ENCODE measurements around the gene TGFBRAP1.

Gene TGFBRAP1

DNA sequence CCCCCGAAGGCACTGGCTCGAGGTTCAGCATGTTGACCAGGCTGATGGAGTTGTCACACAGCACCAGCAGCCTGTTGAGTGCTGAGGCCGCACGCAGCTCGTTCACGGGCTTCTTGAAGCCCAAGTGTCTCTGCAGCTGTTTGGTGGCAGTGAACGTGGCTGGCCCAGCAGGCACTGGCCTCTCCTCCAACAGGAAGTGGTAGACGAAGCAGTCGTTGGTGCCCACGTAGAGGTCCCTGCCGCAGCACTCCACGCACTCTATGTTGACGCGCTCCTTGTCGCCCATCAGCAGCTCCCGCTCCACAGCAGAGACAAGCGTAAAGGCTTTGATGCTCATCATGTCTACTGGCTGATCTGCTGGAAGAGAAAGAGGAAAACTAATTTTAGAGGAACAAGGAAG, 21.6 kb downstream of the TGFBRAP1 start:
- no peak for FAIRE-seq
- DNase-seq (ENCODE audit: insufficient read length), result no peak
- TF ChIP-seq POLR2A (IDR thresholded peaks at IDR 0.05; ENCODE audit: low read depth, low read length), result no peak
- TF ChIP-seq TAF1 (IDR thresholded peaks at IDR 0.05; ENCODE audit: borderline replicate concordance, low read depth, low read length), result no peak
- no peak for TF ChIP-seq POLR2AphosphoS5 (IDR thresholded peaks at IDR 0.05; ENCODE audit: low read depth, low read length)

DNA sequence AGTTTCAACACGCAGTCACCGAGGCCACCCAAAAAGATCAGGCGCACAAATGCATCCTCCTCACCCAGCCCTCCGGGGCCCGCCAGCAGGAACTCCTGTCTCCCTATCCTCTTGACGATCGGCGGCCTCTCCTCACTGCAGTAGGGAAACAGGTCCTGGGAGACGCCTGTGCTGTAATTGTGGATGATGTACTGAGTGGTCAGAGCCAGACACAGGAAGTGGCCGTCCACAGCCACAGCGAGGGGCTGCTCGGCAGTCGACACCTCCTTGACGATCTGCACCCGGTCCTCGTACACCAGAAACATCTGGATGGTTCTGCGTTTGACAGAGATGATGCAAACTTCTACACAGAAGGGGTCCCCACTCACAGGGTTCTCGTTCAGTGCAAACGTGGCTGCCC, 22.0 kb downstream of the TGFBRAP1 start:
- TF ChIP-seq TAF1 (IDR thresholded peaks at IDR 0.05; ENCODE audit: borderline replicate concordance, low read depth, low read length) (no peak), POLR2AphosphoS5 (IDR thresholded peaks at IDR 0.05; ENCODE audit: low read depth, low read length) (no peak), POLR2A (IDR thresholded peaks at IDR 0.05; ENCODE audit: low read depth, low read length) (no peak)
- FAIRE-seq (no peak), DNase-seq (ENCODE audit: insufficient read length) (no peak)

DNA sequence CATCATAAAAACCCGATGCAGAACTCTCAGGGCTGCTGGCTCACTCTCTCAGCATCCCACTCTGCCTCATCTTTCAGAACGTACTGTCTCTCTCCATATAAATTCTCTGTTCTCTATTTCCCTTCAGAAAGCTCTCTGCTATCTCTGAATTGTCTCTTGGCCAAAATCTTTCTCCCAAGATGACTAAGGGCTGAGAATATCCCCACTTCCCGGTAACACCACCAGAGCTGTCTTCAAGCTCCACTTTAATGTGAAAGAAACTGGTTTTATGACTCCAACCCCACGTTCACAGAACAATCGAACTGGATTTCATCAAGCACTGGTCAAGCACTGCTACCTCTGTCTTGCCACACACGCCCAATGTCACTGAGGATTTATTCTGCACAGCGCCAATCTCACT, 22.4 kb downstream of the TGFBRAP1 start:
- FAIRE-seq (no peak), DNase-seq (ENCODE audit: insufficient read length) (no peak)
- TF ChIP-seq POLR2AphosphoS5 (IDR thresholded peaks at IDR 0.05; ENCODE audit: low read depth, low read length), result no peak
- TF ChIP-seq POLR2A (IDR thresholded peaks at IDR 0.05; ENCODE audit: low read depth, low read length), result no peak

DNA sequence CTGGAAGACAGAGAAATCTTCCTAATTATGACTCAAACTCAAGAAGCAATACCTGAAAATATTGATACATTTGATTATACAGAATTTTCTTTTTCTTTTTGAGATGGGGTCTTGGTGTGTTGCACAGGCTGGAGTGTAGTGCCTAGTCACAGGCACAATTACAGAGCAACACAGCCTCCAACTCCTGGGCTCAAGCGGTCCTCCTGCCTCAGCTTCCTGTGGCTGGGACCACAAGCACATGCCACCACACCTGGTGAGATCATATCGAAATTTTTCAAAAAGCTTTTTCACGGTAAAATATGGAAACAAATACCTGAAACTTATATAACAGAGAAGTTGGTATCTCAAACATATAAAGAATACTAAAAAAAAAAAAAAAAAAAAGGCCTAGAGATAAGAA, 27.9 kb downstream of the TGFBRAP1 start:
- TF ChIP-seq TAF1 (IDR thresholded peaks at IDR 0.05; ENCODE audit: borderline replicate concordance, low read depth, low read length) (no peak), POLR2AphosphoS5 (IDR thresholded peaks at IDR 0.05; ENCODE audit: low read depth, low read length) (no peak), POLR2A (IDR thresholded peaks at IDR 0.05; ENCODE audit: low read depth, low read length) (no peak)
- FAIRE-seq (no peak), DNase-seq (ENCODE audit: insufficient read length) (no peak)

DNA sequence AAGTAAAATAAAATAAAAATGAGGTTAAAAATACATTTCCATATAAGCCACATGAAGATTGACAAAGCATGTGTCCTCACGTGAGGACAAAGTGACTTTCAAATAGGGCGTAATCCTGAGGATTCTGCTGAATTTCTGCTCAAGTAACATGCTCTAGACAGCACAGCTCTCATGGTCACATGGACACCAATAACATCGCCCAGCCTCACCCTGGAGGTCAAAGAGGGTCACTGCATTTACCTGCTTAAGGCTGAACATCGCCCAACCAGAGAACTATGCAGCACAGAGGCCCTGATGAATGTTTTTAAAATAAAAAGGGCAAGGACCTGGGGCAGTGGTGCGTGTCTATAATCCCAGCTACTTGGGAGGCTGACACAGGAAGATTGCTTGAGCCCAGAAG, 30.2 kb downstream of the TGFBRAP1 start:
- FAIRE-seq (no peak), DNase-seq (ENCODE audit: insufficient read length) (no peak)

DNA sequence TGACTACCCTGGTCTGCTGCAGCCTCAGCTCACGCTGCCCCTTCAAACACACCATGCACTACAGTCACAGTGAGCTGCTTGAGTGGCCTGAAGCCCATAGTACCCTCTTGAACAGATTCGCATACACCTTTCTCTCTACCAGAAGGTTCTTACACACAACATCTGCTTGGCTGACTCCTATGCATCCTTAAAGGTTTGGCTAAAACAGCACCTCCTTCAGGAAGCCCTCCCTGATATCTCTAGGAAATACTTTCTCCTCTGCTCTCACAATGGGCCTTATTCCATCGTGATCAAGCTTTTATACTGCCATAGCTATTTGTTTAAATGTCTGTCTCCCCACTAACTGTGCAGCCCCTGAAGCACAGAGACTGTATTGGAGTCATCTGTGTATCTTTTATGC, 31.5 kb downstream of the TGFBRAP1 start:
- FAIRE-seq, result no peak
- no peak for TF ChIP-seq POLR2AphosphoS5 (IDR thresholded peaks at IDR 0.05; ENCODE audit: low read depth, low read length)
- TF ChIP-seq POLR2A (IDR thresholded peaks at IDR 0.05; ENCODE audit: low read depth, low read length), result no peak
- TF ChIP-seq TAF1 (IDR thresholded peaks at IDR 0.05; ENCODE audit: borderline replicate concordance, low read depth, low read length), result no peak
- DNase-seq (ENCODE audit: insufficient read length), result no peak

More for the DNA sequence above, 30.2 kb downstream of the TGFBRAP1 start:
- TF ChIP-seq POLR2A (IDR thresholded peaks at IDR 0.05; ENCODE audit: low read depth, low read length), result no peak
- TF ChIP-seq TAF1 (IDR thresholded peaks at IDR 0.05; ENCODE audit: borderline replicate concordance, low read depth, low read length), result no peak
- no peak for TF ChIP-seq POLR2AphosphoS5 (IDR thresholded peaks at IDR 0.05; ENCODE audit: low read depth, low read length)

DNA sequence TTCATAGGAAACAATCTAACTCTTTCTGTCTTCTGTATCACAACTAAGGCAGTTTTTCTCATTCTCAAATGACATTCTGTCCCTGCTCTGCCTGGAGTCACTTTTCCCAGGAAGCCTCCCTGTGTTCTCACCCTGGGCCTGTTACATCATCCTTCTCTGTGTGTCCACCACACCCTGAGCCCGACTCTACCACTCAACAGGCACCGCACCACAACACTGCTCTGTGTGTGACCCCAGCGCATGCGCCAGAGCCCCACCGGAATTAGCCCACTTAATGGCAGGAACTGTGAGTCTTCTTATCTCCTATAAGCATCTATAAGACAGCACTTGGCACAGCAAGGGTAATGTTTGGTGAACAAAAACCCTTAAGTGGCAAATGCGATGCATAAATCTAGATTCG, 32.3 kb downstream of the TGFBRAP1 start:
- TF ChIP-seq POLR2AphosphoS5 (IDR thresholded peaks at IDR 0.05; ENCODE audit: low read depth, low read length) (no peak), TAF1 (IDR thresholded peaks at IDR 0.05; ENCODE audit: borderline replicate concordance, low read depth, low read length) (no peak), POLR2A (IDR thresholded peaks at IDR 0.05; ENCODE audit: low read depth, low read length) (no peak)
- DNase-seq (ENCODE audit: insufficient read length) (no peak), FAIRE-seq (no peak)

DNA sequence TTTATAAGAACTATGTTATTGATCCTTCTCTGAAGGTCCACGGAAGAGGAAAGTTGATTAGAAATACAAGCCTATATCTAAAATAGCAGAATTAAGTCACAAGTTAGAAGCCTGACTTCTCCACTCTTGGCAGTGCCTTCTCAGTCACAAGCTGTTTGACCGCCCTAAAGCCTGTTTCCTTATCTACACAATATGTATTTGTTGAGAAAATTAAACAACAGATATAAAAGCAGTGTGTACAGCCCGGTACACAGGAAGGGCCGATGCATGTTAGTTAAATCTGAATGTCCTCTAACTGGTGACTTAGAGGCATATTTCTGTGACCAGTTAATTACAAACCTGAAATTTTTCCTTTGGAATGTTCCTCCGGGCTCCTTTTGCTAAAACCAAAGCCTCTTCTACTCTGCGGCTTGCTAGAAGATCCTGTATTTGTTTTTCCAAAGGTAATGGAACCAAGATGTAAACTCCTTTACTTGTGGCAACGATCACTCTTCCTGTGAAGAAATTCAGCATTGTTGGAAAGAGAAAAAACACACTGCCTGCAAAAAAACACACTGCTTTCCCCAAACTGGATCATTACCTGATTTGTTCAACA, 33.4 kb downstream of the TGFBRAP1 start:
- DNase-seq (ENCODE audit: insufficient read length) (no peak), FAIRE-seq (no peak)
- no peak for TF ChIP-seq TAF1 (IDR thresholded peaks at IDR 0.05; ENCODE audit: borderline replicate concordance, low read depth, low read length)
- no peak for TF ChIP-seq POLR2AphosphoS5 (IDR thresholded peaks at IDR 0.05; ENCODE audit: low read depth, low read length)
- TF ChIP-seq POLR2A (IDR thresholded peaks at IDR 0.05; ENCODE audit: low read depth, low read length), result no peak

DNA sequence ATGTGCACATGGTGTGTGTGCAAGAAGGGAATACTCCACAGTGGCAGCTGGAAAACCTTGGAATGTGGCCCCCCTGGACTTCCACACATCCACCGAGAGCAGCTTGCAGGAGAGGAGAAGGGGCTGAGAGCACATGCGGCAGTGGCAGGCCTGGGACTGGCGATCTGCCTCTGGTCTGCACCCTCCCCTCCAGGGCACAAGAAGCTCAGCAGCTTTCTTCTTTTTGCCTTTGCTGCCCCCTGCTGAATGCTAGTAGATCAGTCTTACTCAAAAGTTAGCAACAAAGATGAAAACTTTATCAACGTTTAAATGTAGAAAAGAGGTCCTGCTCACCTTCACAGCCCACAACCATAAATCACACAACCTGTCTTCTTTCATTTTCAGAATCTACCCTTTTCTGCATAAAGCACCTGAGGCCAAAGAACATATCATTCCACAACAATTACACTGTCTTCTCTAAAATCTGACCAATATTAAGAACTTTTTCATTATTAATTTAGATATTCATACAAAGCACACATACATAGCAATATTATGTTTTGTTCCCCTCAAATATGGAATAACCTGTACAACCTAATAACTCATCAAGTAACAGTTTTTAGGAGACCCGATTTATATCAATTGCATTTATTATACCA, 34.6 kb downstream of the TGFBRAP1 start:
- TF ChIP-seq TAF1 (IDR thresholded peaks at IDR 0.05; ENCODE audit: borderline replicate concordance, low read depth, low read length) (no peak), POLR2A (IDR thresholded peaks at IDR 0.05; ENCODE audit: low read depth, low read length) (no peak), POLR2AphosphoS5 (IDR thresholded peaks at IDR 0.05; ENCODE audit: low read depth, low read length) (no peak)
- FAIRE-seq (peak; percentile 54), DNase-seq (ENCODE audit: insufficient read length) (no peak)

DNA sequence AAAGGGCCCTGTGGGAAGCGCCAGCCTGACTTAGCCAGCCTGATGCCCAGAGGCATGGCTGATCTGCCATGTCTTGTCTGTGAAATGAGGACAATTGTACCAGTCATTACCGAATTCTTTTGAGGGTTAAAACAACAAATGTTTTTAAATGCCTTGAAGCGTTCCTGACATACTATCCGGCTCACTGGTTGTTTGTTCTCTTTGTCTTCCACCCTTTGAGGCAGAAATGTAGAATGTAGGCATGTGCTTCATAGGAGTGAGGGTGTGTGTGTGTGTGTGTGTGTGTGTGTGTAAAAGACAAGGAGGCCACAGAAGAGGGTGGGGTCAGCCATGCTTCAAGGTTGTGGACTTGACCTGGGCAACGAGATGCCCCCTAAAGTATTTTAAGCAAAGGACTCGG, 35.5 kb downstream of the TGFBRAP1 start:
- FAIRE-seq, result no peak
- DNase-seq (ENCODE audit: insufficient read length), result no peak
- TF ChIP-seq TAF1 (IDR thresholded peaks at IDR 0.05; ENCODE audit: borderline replicate concordance, low read depth, low read length) (no peak), POLR2AphosphoS5 (IDR thresholded peaks at IDR 0.05; ENCODE audit: low read depth, low read length) (no peak), POLR2A (IDR thresholded peaks at IDR 0.05; ENCODE audit: low read depth, low read length) (no peak)

DNA sequence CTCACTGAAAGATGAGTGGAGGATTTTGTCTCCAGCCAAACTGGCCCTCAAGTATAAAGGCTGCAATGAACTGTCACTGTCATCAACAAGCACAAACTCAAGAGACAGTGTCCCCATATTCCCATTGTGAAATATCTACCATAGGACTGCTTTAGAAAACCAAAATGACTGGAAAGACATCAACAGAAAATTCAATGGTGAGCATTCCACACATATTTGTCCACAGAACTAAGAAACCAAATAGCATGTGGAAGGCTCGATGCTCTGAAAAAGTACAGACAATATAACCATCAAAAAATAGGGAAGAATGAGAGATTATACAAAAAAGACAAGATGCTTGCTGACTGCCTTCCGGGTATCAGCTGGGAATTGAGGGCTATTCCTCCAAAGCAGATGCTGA, 37.6 kb downstream of the TGFBRAP1 start:
- TF ChIP-seq POLR2A (IDR thresholded peaks at IDR 0.05; ENCODE audit: low read depth, low read length) (no peak), POLR2AphosphoS5 (IDR thresholded peaks at IDR 0.05; ENCODE audit: low read depth, low read length) (no peak), TAF1 (IDR thresholded peaks at IDR 0.05; ENCODE audit: borderline replicate concordance, low read depth, low read length) (no peak)
- FAIRE-seq (no peak), DNase-seq (ENCODE audit: insufficient read length) (no peak)

DNA sequence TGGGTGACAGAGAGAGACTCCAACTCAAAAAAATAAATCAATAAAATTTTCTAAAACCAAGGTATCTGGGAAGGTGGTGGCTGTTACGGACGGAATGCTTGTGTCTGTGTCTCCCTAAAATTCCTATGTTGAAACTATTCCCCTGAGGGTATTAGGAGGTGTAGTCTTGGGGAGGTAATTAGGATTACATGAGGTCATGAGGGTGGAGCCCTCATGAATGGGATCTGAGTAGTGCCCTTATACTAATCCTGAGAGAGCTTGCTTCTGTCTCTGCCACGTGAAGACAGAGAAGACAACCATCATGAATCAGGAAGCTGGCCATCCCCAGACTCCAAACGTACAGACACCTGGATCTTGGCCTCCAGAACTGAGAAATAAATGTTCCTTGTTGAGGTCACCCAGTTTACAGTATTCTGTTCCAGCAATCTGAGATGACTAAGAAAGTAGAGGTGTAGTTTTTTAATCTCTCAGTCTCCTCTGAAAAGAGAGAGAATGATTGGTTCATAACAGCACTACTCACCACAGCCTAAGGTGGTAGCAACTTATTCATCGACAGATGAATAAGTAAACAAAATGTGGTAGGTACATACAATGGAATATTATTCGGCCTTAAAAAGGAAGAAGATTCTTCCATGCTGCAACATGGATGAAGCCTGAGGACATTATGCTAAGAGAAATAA, 38.4 kb downstream of the TGFBRAP1 start:
- FAIRE-seq, result no peak
- TF ChIP-seq POLR2AphosphoS5 (IDR thresholded peaks at IDR 0.05; ENCODE audit: low read depth, low read length) (no peak), POLR2A (IDR thresholded peaks at IDR 0.05; ENCODE audit: low read depth, low read length) (no peak), TAF1 (IDR thresholded peaks at IDR 0.05; ENCODE audit: borderline replicate concordance, low read depth, low read length) (no peak)
- no peak for DNase-seq (ENCODE audit: insufficient read length)

All from GM12892 (cell line).